ENCODE data around the gene CLMN. TPM values are rescaled to one million over a fixed set of nuclear protein-coding genes. Genes with fewer than 3 reads are reported as not detected.

Gene CLMN
- total RNA-seq, 2 donors from 2014 or later = 3.4 to 4.0 TPM

GRCh38 chr14:95132760-95133159, 186.9 kb downstream of the CLMN start:
- TF ChIP-seq CTCF (IDR thresholded peaks at IDR 0.05) = no peak
- H3K36me3 ChIP-seq = peaks cover 26% of the 10 kb centered on the region

More at GRCh38 chr14:95132760-95133159, 186.9 kb downstream of the CLMN start:
- Histone ChIP-seq H3K9me3 (no peaks in the 10 kb centered on the region), H3K27me3 (no peaks in the 10 kb centered on the region), H3K4me1 (peaks cover 0 to 13% of the 10 kb centered on the region in 2 donors), H3K4me3 (no peak overlapping the region), H3K27ac (no peak overlapping the region)
- DNase-seq (ENCODE audit: low spot score) = no peak

Small RNA genes within 50 kb of the gene (microRNA-seq; reads per million reads assigned to microRNA genes)
- gene MIR3173 (ENCODE audit: borderline number of aligned reads in 2 of 2, borderline replicate concordance in 1 of 2) = 3.5 to 7.1 reads per million in 2 donors

Other genes with a start within 250 kb of the CLMN start
- gene DICER1, start 162.4 kb downstream of the CLMN start, total RNA-seq = 10 to 100 TPM; 15.9 to 23.0 TPM
- gene SYNE3, start 196.7 kb upstream of the CLMN start, total RNA-seq = 10 to 100 TPM in 1 of 2 donors, 1 to 10 TPM in 1; 8.2 to 13.2 TPM
- gene GLRX5, start 215.1 kb upstream of the CLMN start, total RNA-seq = 10 to 100 TPM; 54.0 to 58.9 TPM

Data from right atrium auricular region (tissue), 2 donors.